GM18870 (cell line): ENCODE data around the gene KIRREL2.
"Not testable (repeated sequence)": the region's sequence is repeated elsewhere in the genome, so short reads cannot be mapped to it uniquely, and the experiment has no call there.

Experiments
- ATAC-seq: cut with Tn5 transposase; IDR thresholded peaks from one replicate; pipeline ENCODE4 v1.9.1; 2021; ENCODE audit warnings: moderate library complexity; ENCODE audit not compliant: unreplicated experiment

Gene KIRREL2

DNA sequence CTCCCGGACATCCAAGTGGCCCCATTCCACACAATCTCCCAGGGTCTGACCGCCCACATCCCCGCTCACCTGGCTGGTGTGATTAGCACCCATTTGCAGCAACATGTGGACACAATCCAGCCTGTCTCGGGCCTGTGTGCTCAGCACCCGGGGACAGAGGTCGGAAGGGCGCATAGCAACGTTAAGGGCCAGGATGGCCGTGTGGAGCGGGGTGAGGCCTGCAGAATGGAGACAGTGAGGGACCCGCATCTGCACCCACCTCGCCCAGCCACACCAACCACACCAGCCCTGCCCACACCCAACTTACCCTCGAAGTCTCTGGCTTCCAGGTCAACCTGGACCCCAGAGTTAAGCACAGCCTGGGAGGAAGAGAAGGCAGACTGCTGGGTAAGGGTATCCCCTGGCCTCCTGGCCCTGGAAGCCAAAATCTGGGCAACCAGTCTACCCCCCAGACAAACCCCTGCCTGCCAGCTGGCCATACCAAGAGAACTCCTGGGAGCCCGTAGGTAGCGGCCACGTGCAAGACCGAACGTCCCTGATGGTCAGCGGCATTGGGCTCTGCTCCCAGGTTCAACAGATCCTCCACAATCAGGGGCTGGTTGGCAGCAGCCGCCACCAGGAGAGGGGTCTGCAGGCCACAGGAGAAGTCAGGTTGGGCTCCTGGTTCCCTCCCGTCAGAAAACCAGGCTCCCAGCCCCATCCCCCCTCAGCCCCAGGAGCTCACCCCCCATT, 39.4 kb downstream of the KIRREL2 start:
- no peak for ATAC-seq

DNA sequence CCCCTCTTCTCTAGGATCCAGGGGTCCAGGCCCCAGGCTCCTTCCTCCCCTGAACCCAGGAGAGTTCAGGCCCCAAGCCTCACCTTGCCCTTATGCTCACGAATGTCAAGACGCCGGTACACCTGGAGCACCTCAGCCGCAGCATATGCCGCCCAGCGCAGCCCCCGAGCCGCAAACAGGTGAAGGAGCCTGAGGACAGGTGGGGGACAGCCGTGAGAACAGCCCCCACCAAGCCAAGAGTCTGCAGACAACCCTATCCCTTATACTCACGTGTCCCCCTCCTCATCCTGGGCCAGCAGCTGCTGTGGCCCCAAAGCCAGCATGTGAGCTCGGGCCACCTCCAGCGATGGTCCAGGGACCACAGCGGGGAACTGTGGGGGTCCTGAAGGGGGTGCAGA, 39.9 kb downstream of the KIRREL2 start:
- ATAC-seq = no peak

DNA sequence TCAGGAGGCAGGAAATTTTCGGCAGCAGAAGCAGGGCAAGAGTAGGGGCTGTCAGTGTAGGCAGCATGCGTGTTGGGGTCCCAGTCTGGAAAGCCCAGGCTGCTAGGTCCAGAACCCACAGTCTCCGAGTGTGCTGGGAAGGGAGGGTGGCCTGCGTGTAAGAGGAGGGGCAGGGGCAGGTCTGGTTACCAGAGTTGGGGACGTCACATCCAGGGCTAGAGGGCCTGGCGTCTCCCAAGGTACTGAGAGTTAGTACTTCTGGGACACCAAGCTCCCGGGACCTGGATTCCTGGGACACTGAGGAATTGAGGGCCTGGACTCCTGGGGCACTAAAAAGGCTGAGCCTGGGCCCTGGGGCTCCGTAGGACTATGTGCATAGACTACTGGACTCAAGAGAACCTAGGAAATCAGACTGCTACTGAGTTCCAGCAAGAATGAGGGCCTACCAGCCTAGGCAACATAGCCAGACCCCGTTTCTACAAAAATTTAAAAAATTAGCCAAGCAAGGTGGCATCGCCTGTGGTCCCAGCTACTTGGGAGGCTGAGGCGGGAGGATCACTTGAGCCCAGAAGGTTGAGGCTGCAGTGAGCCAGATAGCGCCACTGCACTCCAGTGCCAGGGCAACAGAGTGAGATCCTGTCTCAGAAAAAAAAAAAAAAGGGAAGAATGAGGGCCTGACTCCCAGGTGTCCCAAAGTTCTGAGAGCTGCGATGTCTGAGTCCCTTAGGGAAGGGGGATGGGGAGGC, 41.2 kb downstream of the KIRREL2 start:
- no peak for ATAC-seq

DNA sequence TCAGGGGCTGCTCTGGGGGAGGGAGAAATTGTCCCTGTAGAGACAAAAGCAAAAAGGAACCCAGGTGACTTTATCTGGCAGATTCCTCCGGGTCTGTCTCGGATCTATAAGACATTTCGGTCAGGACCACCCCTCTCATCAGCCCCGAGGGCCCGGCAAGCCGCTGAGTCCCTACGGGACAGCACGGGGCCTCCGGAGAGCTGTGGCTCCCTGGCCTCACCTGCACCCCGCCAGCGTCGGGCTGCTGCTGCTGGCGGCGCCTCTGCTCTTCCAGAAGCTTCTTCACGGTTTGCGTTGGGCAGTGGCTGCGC, 41.7 kb downstream of the KIRREL2 start:
- ATAC-seq = no peak

DNA sequence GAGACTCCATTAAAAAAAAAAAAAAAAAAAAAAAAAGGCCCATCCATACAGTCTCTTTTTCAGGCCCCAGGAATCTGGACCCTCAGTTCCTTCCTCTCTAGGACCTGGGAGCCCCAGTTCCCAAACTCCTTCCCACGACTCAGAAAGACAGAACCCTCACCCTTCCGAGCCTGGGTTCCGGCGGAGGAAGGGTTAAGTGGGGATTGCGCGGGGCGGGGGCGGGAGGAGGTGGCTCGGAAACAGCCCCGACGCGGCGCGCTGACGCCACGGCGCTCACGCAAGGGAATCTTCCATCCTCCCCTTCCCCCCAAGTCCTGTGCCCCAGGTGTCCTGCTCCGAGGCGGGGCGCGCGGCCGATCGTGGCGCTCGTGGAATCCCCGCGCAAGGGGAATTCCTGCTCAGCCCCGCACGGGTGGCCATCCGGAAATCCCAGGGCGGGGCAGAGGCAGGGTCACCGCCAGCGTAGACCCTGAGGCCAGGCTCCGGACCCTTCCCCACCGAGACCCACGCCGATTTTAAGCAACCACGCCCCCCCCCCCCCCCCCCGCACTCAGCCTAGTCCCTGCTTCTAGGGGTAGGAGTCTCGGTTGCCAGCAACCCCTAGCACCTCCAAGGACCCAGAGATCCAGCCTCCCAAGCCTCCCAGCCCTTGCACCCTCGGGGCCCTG, 43.0 kb downstream of the KIRREL2 start:
- ATAC-seq = no peak

DNA sequence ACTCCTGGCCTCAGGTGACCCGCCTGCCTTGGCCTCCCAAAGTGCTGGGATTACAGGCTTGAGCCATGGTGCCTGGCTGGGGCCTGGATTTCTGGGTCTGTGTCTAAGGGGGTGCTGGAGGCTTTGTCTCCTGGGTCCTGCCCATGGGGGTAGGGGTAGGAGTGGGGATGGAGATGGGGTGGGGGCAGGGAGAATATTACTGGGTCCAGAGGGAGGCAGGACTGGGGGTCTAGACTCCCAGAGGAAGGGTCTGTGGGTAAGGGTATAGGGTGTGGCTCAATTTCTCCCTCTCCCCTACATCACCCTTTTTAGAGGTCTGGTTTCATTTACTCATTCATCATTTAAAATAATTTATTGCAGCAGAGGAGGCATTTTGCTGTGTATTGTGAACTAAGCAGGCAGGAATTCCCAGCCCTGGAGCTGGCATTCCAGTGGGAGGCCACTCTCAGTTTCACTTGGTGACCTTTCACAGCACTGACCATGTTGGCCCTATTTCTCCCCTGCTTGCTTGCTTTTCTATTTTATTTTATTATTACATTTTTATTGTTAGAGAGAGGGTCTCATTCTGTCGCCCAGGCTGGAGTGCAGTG, 44.4 kb downstream of the KIRREL2 start:
- no peak for ATAC-seq

DNA sequence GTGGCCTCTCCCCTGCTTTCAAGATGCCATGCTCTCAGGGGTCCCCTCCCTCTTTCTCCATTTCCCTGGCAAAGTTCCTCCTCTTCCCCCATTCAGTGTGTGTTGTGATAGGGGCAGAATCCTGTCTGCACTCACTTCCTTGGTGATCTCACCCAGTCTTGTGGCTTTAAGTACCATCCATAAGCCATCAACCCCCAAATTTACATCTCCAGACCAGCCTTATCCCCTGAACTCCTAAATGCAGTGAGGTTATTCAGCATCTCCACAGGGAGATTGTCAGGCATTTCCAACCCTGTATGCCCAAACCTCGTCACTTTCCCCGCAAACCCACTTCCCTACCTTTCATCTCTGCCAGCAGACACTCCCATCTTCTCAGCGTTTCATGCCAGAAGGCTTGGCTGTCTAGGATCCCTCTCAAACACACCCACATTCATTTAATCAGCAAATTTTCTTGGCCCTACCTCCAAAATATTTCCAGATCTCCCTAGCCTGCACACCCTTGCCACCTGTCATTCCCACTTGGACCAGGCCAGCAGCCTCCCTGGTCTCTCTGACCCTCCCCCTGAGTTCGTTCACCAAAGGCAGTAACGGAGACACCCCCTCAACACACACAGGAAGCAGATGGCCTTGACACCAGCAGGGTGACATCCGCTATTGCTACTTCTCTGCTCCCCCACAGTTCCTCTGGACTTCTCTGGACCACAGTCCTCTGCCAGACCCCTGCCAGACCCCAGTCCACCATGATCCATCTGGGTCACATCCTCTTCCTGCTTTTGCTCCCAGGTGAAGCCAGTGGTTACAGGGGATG, 45.3 kb downstream of the KIRREL2 start, which contains the start of gene HCST:
TSS of gene HCST (plus strand) at position 676 of the 808 bp plus-strand sequence. CDS start at position 741, 65 bp downstream.
- no peak for ATAC-seq

DNA sequence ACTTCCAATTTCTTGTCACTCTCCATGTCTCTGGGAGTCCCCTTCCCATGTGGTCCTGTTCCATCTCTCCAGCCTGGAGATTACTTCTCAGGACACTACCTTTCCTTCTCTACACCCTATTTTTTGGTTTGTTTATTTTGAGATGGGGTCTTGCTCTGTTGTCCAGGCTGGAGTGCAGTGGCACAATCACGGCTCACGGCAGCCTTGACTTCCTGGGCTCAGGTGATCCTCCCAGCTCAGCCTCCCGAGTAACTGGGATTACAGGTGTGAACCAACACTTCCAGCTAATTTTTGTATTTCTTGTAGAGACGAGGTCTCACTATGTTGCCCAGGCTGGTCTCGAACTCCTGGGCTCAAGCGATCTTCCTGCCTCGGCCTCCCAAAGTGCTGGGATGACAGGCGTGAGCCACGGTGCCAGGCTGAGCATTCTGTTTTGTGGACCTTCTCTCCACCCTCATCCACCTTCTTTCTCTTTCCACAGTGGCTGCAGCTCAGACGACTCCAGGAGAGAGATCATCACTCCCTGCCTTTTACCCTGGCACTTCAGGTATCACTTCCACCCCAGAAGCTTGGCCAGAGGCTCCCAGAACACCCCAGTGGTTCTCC, 46.3 kb downstream of the KIRREL2 start:
- no peak for ATAC-seq

DNA sequence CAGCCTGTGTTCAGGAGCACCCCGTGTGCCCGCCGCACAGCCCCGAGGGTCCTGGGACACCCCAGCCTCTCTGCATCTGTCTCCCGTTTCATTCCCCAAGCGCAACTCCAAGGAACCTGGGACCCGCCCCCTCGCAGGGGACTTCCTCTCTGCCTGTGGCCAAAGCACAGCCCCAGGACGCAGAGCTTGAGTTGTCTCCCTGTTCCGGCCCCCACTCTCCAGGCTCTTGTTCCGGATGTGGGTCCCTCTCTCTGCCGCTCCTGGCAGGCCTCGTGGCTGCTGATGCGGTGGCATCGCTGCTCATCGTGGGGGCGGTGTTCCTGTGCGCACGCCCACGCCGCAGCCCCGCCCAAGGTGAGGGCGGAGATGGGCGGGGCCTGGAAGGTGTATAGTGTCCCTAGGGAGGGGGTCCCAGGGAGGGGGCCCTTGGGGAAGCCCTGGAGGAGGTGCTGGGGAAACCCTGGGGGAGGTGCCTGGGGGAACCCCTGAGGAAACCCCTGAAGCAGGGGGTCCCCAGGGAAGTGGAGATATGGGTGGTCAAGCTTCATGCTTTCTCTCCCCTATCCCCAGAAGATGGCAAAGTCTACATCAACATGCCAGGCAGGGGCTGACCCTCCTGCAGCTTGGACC, 47.0 kb downstream of the KIRREL2 start:
- no peak for ATAC-seq

DNA sequence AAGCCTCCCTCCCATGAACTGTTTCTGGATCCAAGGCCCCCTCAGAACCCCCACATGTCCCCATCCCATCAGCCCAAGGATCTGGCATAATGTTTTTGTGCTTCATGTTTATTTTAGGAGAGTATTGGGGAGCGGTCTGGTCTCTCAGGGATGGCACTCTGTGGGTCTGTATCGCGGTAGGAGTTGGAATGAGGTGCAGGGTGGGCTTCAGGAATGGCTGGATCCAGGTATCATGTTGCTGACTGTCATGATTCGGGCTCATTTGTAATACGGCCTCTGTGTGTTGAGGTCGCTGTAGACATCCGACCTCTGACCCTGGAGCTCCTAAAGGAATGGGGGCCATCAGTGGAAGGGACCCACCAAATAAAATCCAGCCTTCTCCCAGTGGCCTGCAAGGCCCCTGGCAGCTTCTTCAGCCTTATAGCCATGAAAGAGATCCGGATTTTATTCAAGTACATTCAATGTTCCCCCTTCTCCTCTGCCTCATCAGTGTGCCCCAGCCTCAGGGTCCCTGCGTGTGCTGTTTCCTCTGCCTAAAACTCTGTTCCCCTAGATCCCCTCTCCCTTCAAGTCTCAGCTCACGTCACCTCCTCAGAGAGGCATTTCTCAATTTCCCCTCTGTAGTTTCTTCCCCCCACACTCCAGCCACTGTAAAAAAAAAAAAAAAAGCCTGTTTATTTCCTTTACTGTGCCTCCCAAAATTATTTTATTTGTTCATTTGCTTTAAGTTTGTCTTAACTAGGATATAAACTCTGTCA, 47.8 kb downstream of the KIRREL2 start:
- ATAC-seq = no peak

DNA sequence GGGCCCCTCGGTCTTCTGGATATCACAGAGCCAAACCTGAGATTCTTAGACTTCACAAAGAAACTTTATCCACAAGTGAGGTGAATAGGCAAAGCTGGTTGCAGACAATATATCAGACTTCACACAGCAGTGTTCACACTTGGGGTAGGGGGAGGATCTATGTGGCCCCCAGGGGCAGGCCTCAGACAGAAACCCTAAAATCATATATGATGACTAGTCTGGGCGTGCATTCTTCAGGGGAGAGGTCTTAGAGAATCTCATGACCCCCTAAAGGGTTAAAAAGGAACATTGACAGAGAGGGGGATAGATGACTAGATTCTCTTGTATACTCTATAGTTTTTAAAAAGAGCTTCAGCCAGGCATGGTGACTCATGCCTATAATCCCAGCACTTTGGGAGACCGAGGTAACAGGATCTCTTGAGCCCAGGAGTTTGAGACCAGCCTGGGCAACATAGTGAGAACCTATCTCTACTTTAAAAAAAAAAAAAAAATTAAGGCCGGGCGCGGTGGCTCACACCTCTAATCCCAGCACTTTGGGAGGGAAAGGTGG, 48.5 kb downstream of the KIRREL2 start:
- ATAC-seq = no peak

DNA sequence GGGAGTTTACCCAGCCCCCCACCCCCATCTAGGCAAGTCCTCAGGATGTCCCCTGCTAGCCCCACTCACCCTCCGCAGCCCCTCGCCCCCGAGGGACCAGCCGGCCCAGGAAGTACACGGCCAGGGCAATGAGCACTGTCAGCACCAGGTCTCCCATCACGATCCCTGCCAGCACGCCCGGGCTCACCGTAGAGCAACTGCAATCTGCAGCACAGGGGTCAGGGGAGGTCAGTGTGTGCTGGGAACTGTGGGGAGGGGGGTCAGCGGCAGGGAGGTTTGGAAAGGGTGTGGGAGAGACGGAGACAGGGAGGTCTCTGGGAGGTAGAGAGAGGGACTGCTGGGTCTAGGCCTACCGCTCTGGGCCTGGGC, 50.6 kb downstream of the KIRREL2 start:
- no peak for ATAC-seq

DNA sequence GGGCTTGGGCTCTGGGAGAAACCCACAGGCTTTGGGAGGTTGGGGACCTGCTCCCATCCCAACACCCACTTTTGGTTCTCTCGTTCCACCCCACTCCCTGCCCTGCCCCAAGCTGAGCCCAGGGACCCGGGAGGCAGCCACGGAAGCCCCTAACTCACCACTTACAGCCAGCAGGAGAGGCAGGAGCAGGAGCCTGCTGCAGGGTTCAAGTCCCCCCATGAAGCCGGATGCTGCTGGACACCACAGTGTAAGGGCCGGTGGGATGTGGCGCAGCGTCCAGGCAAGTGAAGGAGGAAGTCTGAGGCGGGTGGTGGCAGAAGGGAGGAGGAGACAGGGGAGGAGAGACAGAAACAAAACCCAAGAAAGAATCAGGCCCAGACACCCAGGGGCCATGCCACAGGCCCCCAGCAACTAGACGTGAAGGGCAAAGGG, 51.3 kb downstream of the KIRREL2 start, which contains the start of gene TYROBP:
TSS of gene TYROBP (minus strand) at position 286 of the 432 bp plus-strand sequence. CDS start at position 219, 67 bp downstream.
- ATAC-seq = no peak

DNA sequence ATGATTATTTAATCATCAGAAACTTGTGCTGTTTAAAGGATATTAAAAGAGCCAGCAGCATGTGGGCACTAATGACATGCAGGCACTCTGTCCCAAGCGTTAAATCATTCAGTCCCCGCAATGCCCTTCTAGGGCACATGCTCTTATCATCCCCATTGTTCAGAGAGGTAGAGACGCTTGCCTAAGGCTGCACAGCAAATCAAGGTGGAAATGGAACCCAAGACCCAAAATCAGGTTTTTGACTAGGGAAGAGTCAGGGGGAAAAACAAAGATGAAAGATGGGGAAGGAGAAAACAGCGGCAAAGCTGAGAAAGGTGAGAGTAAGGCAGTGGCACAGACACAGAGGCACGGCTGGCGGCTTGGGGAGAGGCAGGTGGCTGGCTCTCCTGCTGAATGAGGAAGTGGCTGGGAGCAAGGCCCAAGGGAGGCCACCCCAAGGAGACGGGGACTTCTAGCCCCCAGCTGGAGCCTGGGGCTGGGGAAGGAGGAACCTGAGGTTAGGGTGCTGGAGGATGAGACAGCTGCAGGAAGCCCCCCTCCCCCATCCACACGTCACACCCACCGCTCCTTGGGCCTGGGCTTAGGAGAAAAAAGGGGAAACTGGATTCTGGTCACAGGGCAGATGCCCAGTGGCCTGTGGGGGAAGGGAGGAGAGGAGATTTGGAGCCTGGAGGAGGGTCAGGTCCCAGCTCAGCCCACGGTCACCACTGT, 52.4 kb downstream of the KIRREL2 start:
- no peak for ATAC-seq

DNA sequence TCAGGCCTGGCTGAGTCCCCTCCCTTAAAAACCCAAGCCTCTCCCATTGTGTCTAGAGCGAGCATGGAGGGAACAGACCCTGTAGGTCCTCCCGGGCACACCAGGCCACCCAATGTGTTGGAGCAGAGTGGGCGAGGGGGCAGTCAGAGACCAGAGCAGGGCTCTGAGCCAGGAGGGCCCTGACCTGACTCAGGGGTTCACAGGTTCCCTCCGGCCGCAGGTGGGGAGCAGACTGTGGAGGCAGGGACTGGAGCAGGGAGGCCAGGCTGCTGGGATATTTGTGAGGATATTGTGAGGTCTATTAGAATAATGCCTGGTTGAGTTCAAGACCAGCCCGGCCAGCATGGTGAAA, 52.9 kb downstream of the KIRREL2 start:
- ATAC-seq = no peak

DNA sequence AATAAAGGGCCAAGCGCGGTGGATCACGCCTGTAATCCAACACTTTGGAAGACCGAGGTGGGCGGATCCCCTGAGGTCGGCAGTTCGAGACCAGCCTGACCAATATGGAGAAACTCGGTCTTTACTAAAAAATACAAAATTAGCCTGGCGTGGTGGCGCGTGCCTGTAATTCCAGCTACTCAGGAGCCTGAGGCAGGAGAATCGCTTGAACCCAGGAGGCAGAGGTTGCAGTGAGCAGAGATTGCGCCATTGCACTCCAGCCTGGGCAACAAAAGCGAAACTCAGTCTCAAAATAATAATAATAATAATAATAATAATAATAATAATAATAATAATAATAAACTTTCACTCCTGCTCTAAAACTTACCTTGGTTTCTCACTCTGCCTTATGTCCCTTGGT, 53.6 kb downstream of the KIRREL2 start:
- not testable (repeated sequence) for ATAC-seq

DNA sequence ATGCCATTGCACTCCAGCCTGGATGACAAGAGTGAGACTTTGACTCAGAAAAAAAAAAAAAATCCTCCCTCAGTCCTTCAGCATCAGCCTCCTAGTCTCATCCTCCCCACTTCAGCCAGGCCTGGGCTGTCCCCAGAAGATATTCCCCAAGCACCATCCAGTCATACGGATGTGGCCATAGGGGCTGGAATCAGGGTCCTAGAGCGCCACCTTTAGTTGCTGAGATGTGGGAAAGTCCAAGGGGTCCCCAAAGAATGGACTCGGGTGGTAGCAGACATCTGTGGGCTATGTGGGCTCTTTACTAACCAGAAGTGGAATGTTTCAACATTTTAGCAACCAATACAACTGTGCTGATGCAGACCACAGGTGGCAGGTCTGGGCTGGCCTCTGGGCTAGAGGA, 54.5 kb downstream of the KIRREL2 start:
- no peak for ATAC-seq

DNA sequence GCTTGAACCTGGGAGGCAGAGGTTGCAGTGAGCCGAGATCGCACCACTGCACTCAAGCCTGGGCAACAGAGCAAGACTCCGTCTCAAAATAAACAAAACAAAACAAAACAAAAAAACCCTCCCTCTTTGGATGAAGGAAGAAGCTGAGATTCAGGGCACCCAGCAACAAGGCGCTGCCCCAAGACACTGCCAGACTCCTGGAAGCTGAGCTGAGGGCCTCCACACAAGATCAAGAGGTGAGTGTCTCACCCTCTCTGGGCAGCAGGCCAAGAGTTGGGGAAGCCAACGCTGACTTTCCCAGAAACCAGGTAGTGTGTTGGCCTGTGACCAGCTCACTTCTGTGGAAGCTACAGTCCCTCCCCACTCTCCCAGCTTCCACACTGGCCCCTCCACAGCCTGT, 55.1 kb downstream of the KIRREL2 start:
- ATAC-seq = no peak
